GM19324 (cell line): ENCODE measurements around the gene EIF2D.
A peak's percentile ranks its signal among the peaks of the same experiment; 100 is the strongest.
"Not testable (repeated sequence)": the region's sequence is repeated elsewhere in the genome, so short reads cannot be mapped to it uniquely, and the experiment has no call there.

Experiments used
- ATAC-seq: cut with Tn5 transposase; IDR thresholded peaks from one replicate; pipeline ENCODE4 v1.9.1; 2021; ENCODE audit warnings: mild to moderate bottlenecking, moderate library complexity; ENCODE audit not compliant: unreplicated experiment, low FRiP score

The EIF2D gene

GRCh38 chr1:206612129-206612876 lies at the start of gene EIF2D:
Gene EIF2D, minus strand, starts transcription at chr1:206612465. Its CDS starts 123 bp downstream, at chr1:206612342.
- ATAC-seq, result peak; percentile 91

- ATAC-seq, result no peak
Observed at GRCh38 chr1:206661161-206661820, 49.0 kb upstream of the EIF2D start.

GRCh38 chr1:206660136-206660535 lies 47.9 kb upstream of the EIF2D start:
- ATAC-seq, result no peak

GRCh38 chr1:206658981-206659273 lies 46.7 kb upstream of the EIF2D start:
- ATAC-seq, result no peak

- no peak for ATAC-seq
Observed at GRCh38 chr1:206658264-206658980, 46.2 kb upstream of the EIF2D start.

- no peak for ATAC-seq
Observed at GRCh38 chr1:206657751-206658150, 45.5 kb upstream of the EIF2D start.

DNA sequence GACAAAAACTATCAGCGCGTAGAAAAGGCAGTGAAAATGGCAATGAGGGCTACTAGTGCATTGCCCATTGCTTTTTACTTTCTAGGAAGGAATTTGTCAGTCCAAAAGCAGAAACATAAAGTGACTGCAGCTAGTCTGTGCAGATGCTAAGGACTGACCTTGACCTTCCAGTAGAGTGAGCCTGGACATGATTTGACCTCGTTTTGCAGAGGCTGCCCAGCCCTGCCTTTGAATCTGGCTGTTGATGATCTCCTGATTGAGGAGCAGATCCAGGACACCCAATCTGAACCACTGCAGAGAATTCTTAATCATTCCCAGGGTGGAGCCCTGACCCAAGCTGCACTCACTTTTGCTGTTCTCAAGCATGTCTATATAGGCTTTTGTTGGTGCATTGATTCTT lies 44.7 kb upstream of the EIF2D start:
- no peak for ATAC-seq

GRCh38 chr1:206655471-206655882 lies 43.2 kb upstream of the EIF2D start:
- ATAC-seq, result no peak

GRCh38 chr1:206654828-206655227 lies 42.6 kb upstream of the EIF2D start:
- ATAC-seq, result no peak

GRCh38 chr1:206653715-206654459 lies 41.6 kb upstream of the EIF2D start:
- no peak for ATAC-seq

GRCh38 chr1:206651958-206652890 lies 40.0 kb upstream of the EIF2D start:
- ATAC-seq, result no peak

DNA sequence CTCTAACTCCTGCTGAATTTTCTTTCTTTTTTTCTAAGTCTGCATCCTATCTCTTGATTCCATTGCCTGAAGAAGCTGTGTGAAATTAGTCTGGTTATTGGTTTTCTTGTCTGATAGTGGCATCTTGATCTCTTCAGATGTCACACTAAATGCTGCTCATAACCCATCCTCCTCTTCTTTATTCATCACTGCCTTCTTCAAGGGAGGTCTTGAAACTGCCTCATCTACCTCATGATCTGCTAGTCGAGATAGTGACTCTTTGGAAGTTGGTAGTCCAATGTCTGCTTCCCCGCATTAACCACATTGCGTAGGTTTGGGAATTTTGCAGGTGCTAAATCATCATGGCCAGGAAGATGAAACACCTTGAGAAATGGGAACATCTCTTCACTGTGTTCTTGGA lies 38.7 kb upstream of the EIF2D start:
- no peak for ATAC-seq

GRCh38 chr1:206649261-206649921 lies 37.1 kb upstream of the EIF2D start:
- no peak for ATAC-seq

DNA sequence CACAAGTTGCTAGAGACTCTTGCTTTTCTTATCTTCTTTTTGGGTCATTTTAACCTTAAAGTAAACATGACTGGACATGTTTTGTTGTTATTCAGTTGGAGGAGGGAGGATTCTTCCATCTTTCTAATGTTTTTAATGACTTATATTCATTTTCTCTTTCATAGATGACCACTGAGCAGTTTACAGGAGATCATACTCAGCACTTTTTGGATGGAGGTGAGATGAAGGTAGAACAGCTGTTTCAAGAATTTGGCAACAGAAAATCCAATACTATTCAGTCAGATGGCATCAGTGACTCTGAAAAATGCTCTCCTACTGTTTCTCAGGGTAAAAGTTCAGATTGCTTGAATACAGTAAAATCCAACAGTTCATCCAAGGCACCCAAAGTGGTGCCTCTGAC lies 35.0 kb upstream of the EIF2D start:
- no peak for ATAC-seq

GRCh38 chr1:206646504-206646903 lies 34.2 kb upstream of the EIF2D start:
- ATAC-seq, result no peak

DNA sequence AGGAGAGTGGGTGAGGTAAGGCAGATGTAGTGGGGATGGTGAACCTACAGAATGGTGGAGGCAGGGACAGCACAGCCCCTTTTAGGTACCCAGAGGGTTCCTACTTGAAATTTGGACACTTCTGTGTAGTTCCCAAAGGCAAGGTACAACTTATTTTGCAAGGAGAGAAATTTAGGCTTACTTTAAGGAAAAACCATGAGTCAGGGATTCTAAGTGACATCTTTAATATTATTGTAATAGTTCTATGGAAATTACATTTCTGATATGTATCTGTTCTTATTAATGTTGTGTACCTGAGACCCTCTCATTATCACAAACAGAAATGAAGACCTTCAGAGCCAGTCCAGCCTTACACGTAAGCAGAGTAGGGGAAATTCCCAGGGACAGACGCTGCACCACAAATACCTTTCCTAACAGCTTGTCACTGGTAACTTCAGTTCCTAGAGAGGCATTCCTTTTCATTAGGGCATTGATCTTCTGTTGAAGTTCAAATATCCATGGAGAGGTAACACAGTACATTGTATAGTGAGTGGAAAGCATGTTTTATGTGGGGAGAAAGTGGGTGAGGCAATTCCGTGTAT lies 30.9 kb upstream of the EIF2D start:
- no peak for ATAC-seq

DNA sequence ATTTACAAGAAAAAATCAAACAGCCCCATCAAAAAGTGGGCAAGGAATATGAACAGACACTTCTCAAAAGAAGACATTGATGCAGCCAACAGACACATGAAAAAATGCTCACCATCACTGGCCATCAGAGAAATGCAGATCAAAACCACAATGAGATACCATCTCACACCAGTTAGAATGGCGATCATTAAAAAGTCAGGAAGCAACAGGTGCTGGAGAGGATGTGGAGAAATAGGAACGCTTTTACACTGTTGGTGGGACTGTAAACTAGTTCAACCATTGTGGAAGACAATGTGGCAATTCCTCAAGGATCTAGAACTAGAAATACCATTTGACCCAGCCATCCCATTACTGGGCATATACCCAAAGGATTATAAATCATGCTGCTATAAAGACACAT lies 29.8 kb upstream of the EIF2D start:
- not testable (repeated sequence) for ATAC-seq

- no peak for ATAC-seq
Observed at GRCh38 chr1:206637605-206638004, 25.3 kb upstream of the EIF2D start.

GRCh38 chr1:206636671-206637070 lies 24.4 kb upstream of the EIF2D start:
- no peak for ATAC-seq
